ENCODE data around the gene FCMR. TPM values are rescaled to one million over a fixed set of nuclear protein-coding genes. Genes with fewer than 3 reads are reported as not detected.

Gene FCMR, protein sequence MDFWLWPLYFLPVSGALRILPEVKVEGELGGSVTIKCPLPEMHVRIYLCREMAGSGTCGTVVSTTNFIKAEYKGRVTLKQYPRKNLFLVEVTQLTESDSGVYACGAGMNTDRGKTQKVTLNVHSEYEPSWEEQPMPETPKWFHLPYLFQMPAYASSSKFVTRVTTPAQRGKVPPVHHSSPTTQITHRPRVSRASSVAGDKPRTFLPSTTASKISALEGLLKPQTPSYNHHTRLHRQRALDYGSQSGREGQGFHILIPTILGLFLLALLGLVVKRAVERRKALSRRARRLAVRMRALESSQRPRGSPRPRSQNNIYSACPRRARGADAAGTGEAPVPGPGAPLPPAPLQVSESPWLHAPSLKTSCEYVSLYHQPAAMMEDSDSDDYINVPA
- 1 to 10 TPM in 3 of 4 donors, under 1 TPM in 1; 0.99 to 2.8 (median 2.2) TPM for polyA plus RNA-seq (ENCODE audit: insufficient read length in 4 of 4)

DNA sequence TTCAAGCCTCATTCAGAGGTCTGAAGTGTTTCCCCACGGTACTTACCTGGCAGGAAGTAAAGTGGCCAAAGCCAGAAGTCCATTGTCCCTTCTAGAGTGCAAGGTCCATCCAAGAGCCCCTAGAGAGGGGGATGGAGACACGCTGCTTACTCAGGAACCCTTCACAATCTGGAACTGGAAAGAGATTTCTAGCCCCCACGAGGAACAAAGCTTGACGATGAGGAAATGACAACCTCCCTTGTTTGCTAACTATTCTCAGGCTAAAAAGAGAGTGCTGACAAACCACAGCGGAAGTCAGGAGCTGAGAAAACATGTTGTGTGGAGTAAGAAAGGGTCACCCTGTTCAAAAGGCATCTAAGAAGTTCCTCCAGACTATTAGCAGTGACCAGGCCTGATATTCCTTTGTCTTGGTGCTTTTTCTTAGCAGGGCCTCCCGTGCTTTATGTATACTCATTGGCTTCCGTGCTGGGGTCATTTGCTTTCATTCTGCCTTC, at the start of gene FCMR:
Gene FCMR (minus strand): TSS at position 170 of the 494 bp plus-strand sequence. CDS start 87 bp downstream, at position 83.
- DNase-seq (ENCODE audit: low read depth in 4 of 4, low spot score in 2 of 4), result no peak

DNA sequence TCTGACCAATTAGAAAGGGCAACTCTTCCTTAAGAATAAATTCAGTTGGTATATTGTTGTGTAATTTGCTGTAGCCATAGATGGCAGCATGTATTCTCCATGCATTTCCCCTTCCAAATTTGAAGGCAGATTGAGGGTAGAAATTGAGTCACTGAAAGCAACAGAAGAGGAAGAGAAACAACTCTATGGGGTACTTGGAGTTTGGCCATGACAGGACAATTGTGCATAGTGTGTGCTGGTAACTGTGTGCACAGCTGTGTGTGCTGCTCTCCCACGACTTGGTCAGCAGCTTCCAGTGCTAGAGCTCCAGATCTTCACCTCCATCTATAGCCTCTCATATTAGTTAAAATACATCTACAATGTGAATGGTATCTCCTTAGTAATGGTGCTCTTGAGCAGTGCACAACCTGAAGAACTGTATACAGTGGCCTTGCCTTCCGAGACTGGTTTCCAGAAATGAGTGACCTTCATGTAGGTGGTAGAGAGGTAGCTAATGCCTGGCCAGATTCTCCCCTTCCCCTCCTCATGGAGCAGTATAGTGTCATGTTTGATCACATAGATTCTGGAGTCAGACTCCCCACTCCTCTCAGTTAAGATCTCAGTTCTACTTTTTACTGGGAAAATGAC, 49.4 kb upstream of the FCMR start:
- no peak for DNase-seq (ENCODE audit: low read depth in 4 of 4, low spot score in 2 of 4)

DNA sequence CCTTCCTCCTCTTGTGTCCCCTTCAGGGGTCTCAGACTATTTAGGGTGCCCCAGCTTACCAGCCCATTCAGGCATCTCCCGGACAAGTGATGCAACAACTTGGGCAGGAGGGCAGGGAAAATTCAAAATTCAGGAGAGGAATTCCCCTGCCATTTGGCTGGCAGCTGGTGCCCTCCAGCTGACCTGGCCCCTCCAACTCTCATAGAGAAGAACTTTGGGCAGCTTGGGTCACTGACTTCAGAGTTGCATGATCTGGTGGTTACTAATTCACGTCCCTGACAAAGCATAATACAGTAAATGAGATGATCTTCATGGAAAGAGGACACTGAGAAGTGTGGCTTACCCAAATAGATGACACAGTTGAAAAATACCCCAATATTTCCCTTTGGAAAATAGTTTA, 48.7 kb upstream of the FCMR start, which contains the start of gene FCAMR:
Gene FCAMR (minus strand): TSS at position 15 of the 400 bp plus-strand sequence. CDS start 335 bp downstream, outside the sequence.
- no peak for DNase-seq (ENCODE audit: low read depth in 4 of 4, low spot score in 2 of 4)

DNA sequence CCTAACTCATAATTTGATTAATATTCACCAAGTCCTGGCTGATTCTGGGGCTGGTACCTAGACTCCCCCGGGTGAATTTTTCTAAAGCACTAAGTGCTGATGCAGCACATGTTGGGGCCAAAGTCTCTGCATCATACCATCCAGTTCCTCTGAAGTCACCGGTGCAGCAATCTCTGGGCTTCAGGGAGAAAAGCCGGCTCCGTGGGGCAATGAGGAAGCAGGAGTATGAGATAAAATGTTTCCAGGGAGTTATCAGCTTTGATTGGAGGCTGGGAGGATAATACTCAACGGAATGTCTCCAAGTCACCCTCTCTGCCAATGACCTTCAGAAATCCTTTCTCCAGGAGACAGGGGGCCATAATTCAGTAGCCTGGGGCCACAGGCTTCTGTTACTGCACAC, 47.3 kb upstream of the FCMR start:
- DNase-seq (ENCODE audit: low read depth in 4 of 4, low spot score in 2 of 4), result no peak

DNA sequence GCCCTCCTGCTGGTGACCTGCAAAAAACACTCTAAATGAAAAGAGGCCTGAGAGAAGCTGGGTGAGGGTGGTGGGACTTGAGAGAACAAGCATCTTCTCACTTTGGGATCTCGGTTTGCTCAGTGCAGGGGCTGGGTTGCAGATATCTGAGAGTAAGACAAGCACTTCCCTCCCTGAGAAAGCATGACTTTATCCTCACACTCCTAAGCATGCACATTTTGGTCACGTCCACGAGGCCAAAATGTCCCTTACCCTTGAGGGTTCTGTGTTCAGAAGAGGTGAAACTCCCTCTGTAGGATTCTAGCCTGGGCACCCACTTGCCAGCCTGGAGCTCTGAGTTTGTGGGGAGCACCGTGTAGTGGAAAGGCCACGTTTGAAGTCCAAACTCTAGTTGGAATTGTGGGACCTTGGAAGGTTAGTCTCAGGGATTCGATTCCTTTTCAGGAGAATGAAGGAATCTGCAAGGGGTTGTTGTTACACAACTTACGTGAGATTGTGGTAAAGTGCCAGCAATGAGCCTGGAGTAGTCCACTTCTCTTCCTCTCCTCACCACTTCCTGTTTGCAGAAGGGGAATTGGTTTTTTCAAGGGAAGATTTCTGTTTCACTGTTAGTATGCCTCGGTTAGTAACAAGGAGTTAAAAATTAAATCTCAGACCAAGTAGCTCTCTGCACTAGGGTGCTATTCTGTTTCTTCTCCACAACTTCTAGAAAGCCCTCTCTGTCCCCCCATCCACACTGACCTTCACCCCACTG, 45.5 kb upstream of the FCMR start:
- DNase-seq (ENCODE audit: low read depth in 4 of 4, low spot score in 2 of 4), result no peak

DNA sequence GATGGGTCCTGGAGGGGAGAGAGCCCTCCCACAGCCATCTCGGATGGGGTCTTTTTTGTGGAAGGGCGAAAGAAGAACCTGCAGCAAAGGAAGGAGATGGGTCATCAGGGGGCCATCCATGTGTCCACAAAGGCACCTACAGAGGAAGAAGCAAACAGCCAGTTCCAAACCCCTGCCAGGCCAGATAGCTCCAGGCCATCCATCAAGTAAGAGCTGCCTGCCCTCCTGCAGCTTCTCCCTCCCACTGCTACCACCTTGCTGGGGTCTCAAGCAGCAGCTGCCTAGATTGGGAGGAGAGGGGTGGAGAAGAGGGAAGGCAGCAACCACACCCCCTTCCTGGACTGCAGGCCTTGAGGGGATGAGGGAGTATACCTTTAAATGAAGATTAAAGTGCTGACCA, 44.0 kb upstream of the FCMR start:
- DNase-seq (ENCODE audit: low read depth in 4 of 4, low spot score in 2 of 4), result no peak

DNA sequence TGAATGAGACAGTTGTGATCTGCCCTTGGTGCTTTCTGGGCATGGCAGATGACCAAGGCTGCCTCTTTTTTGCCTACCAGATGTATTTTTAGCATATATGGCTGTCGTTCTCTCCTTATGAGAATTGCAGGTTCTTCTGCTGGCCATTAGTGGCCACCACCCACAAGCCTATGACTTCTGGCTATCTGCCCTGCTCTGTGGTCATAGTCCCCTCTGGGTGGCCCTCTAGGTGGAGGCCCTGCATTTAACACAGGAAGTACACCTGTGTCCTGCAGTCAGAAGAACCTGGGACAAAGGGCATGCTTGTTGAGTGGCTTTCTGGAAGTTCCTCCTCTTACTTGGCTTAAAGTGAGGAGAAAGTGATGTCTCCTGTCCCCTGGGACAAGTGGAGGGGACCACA, 42.0 kb upstream of the FCMR start:
- no peak for DNase-seq (ENCODE audit: low read depth in 4 of 4, low spot score in 2 of 4)

DNA sequence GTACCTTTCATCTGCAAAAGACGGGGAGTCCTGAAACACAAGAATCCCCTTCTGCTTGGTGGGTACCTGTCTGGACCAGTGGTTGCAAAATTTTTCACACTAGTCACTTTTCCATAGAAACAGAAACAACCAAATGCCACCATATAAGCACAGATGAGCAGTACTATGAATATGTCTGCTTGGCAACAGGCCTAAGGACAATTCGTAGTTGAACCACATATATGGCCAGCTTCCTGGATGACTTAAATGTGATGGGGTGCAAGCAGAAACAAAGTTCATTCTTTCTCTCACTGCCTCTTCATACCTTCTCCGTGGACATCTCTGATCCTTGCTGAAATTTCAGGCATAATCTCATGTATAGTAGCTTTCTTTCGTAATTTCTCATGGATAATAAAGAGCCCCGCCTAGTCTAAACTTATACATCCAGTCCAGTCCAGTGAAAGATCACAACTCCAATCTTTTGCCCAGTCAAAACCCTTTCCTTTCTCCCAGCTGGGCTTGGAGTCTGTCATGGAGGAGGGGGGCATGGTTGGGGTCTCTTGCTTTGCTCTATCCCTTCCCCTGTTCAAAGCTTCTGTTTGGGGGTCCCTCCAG, 41.5 kb upstream of the FCMR start:
- no peak for DNase-seq (ENCODE audit: low read depth in 4 of 4, low spot score in 2 of 4)

DNA sequence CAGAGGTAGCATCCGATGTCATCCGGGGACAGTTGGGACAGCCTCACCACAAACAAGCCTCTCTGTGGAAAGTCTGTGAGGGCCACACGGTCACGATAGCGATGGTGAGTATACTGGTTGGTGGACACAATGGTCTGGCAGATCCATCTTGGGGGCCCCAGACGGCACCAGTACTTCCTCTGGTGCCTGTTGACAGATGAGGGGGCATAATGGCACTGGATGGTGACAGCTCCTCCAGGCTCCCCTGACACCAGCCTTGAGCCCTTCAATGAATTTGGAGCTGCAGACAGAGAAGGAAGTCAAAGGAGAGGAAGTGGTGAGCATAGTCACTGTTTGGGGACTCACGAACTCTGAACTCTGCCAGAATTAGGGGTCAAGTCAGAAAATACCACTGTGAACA, 40.5 kb upstream of the FCMR start:
- no peak for DNase-seq (ENCODE audit: low read depth in 4 of 4, low spot score in 2 of 4)

DNA sequence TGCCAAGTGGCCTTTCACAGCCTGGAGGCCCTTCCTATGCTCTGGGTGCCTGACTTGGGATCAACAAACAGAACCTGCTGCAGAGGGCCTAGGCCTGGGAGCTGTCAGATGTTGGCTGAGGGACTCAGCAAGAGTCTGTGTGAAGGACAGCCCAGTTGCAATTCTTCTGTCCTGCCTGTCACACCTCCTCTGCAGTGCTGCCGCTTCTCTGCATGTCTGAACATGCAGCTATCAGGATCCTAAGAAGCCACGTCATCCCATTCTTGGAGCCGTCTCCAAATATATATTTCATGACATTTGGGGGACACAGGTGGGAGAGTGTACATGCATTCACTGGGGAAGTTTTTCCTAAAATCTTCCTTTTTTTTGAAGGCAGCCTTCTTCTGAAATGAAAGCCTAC, 39.9 kb upstream of the FCMR start:
- DNase-seq (ENCODE audit: low read depth in 4 of 4, low spot score in 2 of 4), result no peak

DNA sequence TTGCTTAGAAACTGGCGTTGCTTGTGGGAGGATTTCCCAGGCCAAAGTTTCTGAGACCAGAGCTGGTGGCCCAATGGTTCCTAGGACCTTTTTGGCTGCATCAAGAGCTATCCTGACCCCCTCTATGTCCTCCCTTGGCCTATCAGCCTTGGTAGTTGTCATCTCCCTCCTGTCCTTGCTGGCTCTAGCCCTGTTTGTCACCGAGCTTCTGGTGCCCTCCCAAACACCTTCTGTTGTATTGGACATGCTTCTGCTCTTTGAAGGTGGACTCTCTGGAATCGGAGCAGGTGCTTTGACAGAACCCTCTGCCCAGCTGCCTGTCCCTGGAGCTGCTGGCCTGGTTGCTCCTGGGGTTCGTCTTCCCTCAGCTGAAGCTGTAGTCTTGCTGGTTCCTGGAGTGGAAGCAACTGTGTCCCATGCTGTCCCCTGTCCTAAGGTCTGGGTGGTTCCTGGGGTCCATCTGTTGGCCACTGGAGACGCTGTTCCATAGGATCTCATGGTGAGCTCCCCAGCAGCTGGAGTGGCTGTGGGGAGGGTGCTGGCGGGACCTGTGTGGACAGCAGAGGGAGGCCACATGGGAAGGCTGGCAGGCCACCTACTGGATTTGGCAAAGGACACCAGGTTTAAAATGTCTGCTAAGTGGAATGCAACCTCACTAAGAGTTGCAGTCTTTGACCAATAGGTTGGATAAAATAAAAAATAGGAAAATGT, 39.1 kb upstream of the FCMR start:
- no peak for DNase-seq (ENCODE audit: low read depth in 4 of 4, low spot score in 2 of 4)

DNA sequence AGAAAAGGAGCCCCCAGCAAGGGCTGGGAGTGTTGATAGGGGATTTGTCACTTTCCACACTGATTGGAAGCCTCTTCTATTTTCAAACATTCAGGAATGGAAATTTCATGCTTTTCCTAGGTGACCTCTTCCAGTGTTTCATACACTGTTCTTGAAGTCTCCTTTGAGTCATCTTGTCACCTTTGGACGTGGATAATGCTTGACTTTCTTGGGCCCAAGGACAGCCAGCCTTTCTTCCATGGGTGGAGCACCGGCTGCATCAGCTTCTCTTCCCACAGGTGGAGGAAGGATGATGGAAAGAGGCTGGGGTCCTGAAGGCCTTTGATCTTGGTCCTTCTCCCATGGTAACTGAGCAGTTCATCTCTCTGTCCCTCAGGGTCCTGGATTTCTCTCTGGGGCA, 36.4 kb upstream of the FCMR start:
- DNase-seq (ENCODE audit: low read depth in 4 of 4, low spot score in 2 of 4), result no peak

DNA sequence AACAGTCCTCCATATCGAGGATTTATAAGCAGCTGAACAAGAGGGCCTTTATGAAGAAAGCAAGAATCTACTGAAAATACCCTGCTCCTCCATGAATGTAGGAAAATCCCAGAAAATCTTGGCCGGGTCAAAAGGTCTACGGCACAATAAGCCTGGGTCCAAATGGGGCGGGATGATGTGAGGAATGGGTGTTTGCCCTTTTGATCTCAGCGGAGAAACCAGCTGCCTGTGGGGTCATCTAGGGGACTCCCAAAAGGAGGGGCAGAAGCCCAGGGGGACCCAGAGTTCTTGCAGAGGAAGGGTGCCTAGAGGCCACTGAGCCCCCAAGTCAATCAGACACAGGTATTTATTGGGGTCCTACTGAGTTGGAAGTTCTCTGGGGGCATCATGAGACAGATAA, 35.9 kb upstream of the FCMR start:
- no peak for DNase-seq (ENCODE audit: low read depth in 4 of 4, low spot score in 2 of 4)

DNA sequence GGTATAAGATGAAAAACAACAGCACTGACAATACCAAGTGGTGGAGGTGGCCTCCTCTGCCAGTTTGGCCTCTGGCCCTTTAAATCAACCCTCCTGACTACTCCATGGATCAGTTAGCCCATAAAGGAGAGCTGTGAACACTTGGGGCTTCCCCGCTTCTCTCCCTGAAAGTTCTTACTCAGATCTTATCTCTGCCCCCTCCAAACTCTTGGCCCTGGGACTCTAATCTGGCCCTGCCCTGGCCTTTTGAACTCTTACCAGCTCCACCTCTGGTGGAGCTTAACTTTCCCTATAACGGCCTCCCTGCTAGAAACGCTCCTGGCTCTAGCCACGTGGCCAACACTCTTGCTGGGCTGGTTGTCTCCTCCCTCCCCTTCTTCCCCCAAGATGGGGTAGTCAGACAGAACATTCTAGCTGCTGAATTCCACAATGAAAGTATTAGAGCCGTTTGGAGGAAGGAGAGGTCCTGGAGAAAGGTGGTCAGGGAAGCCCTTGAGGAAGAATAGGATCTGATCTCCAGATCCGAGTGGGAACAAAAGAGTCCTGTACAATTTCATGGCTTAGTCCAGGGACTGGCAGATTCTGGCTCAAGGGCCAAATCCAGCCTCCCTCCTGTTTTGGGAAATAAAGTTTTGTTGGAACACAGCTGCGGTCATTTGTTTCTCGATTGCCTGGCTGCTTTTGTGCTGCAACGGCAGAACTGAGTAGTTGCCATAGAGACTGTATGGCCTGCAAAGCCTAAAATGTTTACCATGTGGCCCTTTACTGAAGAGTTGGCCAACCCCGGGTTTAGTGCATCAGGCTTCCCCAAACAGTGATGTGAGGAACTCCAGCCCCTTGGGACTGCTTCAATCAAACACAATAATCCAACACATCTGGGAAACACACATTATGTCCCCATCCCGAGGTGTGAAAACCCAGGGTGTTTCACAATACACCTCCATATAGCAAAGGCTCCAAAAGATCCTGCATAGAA, 34.0 kb upstream of the FCMR start:
- DNase-seq (ENCODE audit: low read depth in 4 of 4, low spot score in 2 of 4), result no peak

DNA sequence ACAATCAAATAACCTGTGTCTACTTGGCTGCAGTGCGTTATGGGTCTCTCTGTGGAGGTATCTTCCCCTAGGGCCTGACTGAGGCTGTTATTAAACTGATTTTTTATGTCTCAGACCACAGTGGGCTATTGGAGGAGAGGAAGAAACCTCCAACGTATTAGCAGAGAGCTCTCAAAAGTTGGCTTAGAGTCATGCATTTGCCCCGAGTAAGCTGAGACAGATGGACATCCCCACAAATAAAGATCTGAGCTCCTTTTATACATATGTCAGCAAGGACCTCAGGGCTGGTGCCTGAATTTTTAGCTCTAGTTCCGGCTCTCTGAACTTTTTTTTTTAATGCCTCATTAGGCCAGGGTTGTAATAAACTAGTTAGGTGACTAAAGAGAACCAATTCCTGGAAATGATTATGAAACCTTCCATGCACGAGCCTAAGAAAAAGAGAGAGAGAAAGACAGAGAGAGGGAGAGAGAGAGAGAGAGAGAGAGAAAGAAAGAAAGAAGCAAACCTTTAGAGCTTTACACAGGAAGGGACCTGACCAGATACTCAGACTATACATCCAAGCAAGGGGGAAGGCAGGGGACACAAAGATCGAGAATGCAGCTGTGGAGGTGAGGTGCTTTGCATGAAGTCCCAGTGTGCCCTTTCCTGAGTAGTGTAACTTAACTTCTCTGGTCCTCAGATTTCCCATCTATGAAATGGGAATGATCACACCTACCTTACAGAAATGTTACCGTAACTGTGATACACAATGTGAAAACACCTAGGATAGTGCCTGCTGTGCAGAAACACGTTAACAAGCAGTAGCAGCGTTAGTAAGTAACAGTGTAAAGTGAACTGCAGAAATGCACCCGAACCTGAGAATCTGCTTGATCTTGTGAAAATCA, 33.0 kb upstream of the FCMR start:
- no peak for DNase-seq (ENCODE audit: low read depth in 4 of 4, low spot score in 2 of 4)

DNA sequence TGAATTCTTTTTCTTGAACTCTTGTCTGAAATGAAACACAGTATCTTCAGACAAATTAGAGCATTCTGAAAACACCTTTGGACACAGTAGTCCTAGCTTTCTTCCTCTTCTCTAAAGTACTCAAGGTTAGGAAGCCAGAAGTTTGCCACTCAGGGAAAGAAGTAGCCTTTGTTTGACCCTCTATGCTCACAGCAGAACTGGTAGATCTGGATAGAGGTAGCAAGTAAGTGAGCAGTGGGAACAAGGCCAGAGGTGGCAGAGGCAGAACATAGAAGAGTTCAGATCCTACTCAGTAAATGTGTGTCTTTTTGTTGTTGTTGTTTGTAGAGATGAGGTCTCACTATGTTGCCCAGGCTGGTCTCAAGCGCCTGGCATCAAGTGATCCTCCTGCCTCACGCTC, 31.9 kb upstream of the FCMR start:
- DNase-seq (ENCODE audit: low read depth in 4 of 4, low spot score in 2 of 4), result no peak

DNA sequence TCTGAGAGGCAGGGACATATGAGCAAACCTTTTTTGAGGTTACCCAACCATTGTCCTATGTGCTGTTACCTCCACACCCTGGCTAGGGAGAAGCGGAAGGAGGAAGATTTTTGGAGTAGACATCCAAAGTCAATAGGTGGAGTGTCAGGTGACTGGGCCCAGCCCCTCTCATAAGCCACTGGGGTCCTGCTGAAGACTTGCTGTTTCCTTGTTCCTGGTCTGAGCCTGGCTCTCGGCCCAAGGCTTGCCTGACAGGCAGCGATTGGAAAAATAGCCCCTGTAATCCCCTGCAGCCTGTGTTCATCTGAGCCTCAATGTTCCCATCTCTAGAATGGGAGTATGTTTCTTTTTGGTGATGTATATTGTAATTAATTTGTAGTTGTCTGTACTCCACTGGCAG, 31.4 kb upstream of the FCMR start:
- no peak for DNase-seq (ENCODE audit: low read depth in 4 of 4, low spot score in 2 of 4)

DNA sequence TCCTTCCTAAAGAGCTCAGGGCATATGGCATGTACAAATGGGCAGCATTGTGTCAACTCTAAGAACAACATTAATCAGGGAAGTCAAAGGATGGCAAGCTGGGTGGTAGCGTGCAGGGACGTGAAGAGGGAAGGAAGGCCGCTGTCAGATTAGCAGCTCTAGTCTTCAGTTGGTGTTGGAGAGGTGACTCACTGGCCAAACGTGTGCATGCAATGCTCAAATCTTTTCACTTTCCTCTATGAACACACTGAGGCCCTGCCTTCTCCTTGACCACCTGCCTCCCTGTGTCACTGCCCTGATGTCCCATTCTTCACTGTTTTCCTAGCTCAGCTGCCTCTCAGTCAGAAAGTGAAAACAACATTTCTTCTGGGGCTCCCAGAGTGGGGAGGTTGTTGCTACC, 30.4 kb upstream of the FCMR start:
- no peak for DNase-seq (ENCODE audit: low read depth in 4 of 4, low spot score in 2 of 4)

Measured in left renal cortex interstitium (tissue), 4 donors.